ENCODE results near the gene NR5A2.

GRCh38 chr1:200133123-200133522, 105.6 kb downstream of the NR5A2 start:
- TF ChIP-seq CTCF (IDR thresholded peaks at IDR 0.05 in 8 of 11, conservative IDR thresholded peaks at IDR 0.05 in 3 of 11): no peak
- no peak for TF ChIP-seq POLR2A (IDR thresholded peaks at IDR 0.05)
- TF ChIP-seq POLR2AphosphoS5 (IDR thresholded peaks at IDR 0.05): no peak
